Trophoblast cell (in vitro differentiated cells and primary cell): Measurements from ENCODE around the gene LGALS8.
A peak's percentile ranks its signal among the peaks of the same experiment; 100 is the strongest.

ENCODE experiments used
- DNase-seq, 2 donors: peaks; one replicate each; pipeline ENCODE4 v3.0.0-alpha.2; 2016
- H2AFZ ChIP-seq: 2 replicates; pipeline ENCODE4 v1.6.1; 2013; ENCODE audit warnings: low read length, moderate library complexity, mild to moderate bottlenecking; ENCODE audit not compliant: insufficient read depth, poor library complexity
- H2AK5ac ChIP-seq: 2 replicates; pipeline ENCODE4 v1.6.1; 2013; ENCODE audit warnings: mild to moderate bottlenecking, low read length
- H2BK120ac ChIP-seq: 2 replicates; pipeline ENCODE4 v1.6.1; 2013; ENCODE audit warnings: low read length, mild to moderate bottlenecking, moderate library complexity; ENCODE audit not compliant: insufficient read depth, poor library complexity
- H2BK12ac ChIP-seq: 2 replicates; pipeline ENCODE4 v1.6.1; 2013; ENCODE audit warnings: mild to moderate bottlenecking, low read length, moderate library complexity
- H2BK5ac ChIP-seq: 2 replicates; pipeline ENCODE4 v1.6.1; 2013; ENCODE audit warnings: low read length, low read depth, moderate library complexity, mild to moderate bottlenecking; ENCODE audit not compliant: poor library complexity
- H3K14ac ChIP-seq: 2 replicates; pipeline ENCODE4 v1.6.1; 2013; ENCODE audit warnings: mild to moderate bottlenecking, low read length
- H3K18ac ChIP-seq: 2 replicates; pipeline ENCODE4 v1.6.1; 2013; ENCODE audit warnings: mild to moderate bottlenecking, low read length
- H3K23ac ChIP-seq: 2 replicates; pipeline ENCODE4 v1.6.1; 2013; ENCODE audit warnings: low read length
- H3K27ac ChIP-seq: 2 replicates; pipeline ENCODE4 v1.5.1; 2013; ENCODE audit warnings: low read depth, mild to moderate bottlenecking, inconsistent platforms, low read length, moderate library complexity
- H3K27me3 ChIP-seq: 2 replicates; pipeline ENCODE4 v1.6.1; 2013; ENCODE audit warnings: inconsistent platforms, mild to moderate bottlenecking, low read length, moderate library complexity; ENCODE audit not compliant: insufficient read depth
- H3K36me3 ChIP-seq, 2 experiments: 1 replicate in 1 of 2; 2 replicates in 1 of 2; pipeline ENCODE4 v1.6.1; 2013; ENCODE audit warnings: low read length in 2 of 2, mild to moderate bottlenecking in 2 of 2, moderate library complexity in 1 of 2; ENCODE audit not compliant: insufficient read depth in 2 of 2, control insufficient read depth in 1 of 2
- H3K4ac ChIP-seq: 2 replicates; pipeline ENCODE4 v1.6.1; 2013; ENCODE audit warnings: low read depth, mild to moderate bottlenecking, low read length, moderate library complexity
- H3K4me1 ChIP-seq, 2 experiments: 1 replicate in 1 of 2; 2 replicates in 1 of 2; pipeline ENCODE4 v1.6.1; 2013; ENCODE audit warnings: low read length in 2 of 2, mild to moderate bottlenecking in 2 of 2, moderate library complexity in 1 of 2; ENCODE audit not compliant: insufficient read depth in 2 of 2, control insufficient read depth in 1 of 2
- H3K4me2 ChIP-seq: 2 replicates; pipeline ENCODE4 v1.6.1; 2013; ENCODE audit warnings: inconsistent platforms, mild to moderate bottlenecking, low read length, moderate library complexity
- H3K4me3 ChIP-seq: 2 replicates; pipeline ENCODE4 v1.5.1; 2013; ENCODE audit warnings: mild to moderate bottlenecking, low read depth, low read length, inconsistent platforms
- H3K79me1 ChIP-seq: one replicate; pipeline ENCODE4 v1.6.1; 2013; ENCODE audit warnings: low read length
- H3K79me2 ChIP-seq: 2 replicates; pipeline ENCODE4 v1.6.1; 2013; ENCODE audit warnings: low read length, mild to moderate bottlenecking; ENCODE audit not compliant: control insufficient read depth, insufficient read depth, poor library complexity
- H3K9ac ChIP-seq: 2 replicates; pipeline ENCODE4 v1.6.1; 2013; ENCODE audit warnings: mild to moderate bottlenecking, low read length
- H3K9me3 ChIP-seq: 2 replicates; pipeline ENCODE4 v1.6.1; 2013; ENCODE audit warnings: low read depth, mild to moderate bottlenecking, control low read depth, inconsistent platforms, low read length; ENCODE audit not compliant: insufficient read depth
- H4K12ac ChIP-seq: 2 replicates; pipeline ENCODE4 v1.6.1; 2013; ENCODE audit warnings: low read depth, mild to moderate bottlenecking, low read length, moderate library complexity
- H4K8ac ChIP-seq: 2 replicates; pipeline ENCODE4 v1.6.1; 2013; ENCODE audit warnings: low read depth, mild to moderate bottlenecking, low read length, moderate library complexity
- H4K91ac ChIP-seq: one replicate; pipeline ENCODE4 v1.6.1; 2013; ENCODE audit warnings: low read depth, mild to moderate bottlenecking, low read length, moderate library complexity
- WGBS: extraction: QIAGEN DNeasy Blood & Tissue Kit; methylation state at CpG from one replicate; pipeline ENCODE4 v1.1.7; 2013; ENCODE audit warnings: missing lambda C conversion rate; ENCODE audit not compliant: insufficient read length, insufficient coverage; ENCODE audit errors: extremely low coverage; 5-methylcytosine and 5-hydroxymethylcytosine counted together

LGALS8 gene

DNA sequence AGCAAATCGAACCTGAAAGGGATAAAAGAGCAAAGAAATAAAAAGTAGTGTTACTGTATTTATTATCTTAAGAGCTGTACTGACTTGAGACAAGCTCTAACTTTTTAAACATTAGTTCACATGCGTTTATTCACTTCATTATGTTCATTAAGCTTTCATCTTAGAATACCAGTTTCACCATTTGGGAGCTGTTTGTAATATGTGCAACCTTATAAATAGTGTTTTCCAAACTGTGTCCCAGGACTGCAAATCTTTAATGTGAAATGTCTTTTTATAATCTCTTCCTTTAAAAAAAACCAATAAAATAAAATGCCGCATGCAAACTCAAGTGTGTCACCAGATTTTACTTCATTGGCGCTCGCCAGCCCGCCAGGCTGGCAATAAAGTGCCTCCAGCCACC lies 28.3 kb downstream of the LGALS8 start:
- Histone ChIP-seq H3K4me1 (no peaks in the 10 kb centered on the region), H2BK120ac (no peak overlapping the region), H4K91ac (no peak overlapping the region), H3K9ac (no peak overlapping the region), H3K4me2 (no peak overlapping the region), H3K36me3 (peaks cover 24 to 57% of the 10 kb centered on the region in 2 experiments), H3K27ac (no peak overlapping the region), H4K8ac (no peak overlapping the region), H2BK12ac (no peak overlapping the region), H2BK5ac (no peak overlapping the region), H2AK5ac (no peak overlapping the region), H4K12ac (no peak overlapping the region), H3K14ac (no peak overlapping the region), H3K79me1 (no peaks in the 10 kb centered on the region), H3K18ac (no peak overlapping the region), H3K79me2 (no peaks in the 10 kb centered on the region), H3K4ac (no peak overlapping the region), H3K4me3 (no peak overlapping the region), H3K27me3 (no peaks in the 10 kb centered on the region), H3K9me3 (no peaks in the 10 kb centered on the region), H2AFZ (no peak overlapping the region), H3K23ac (no peak overlapping the region)
- DNase-seq, result no peak
- WGBS, result no CpG with 5 or more reads among the region's 6 CpGs

GRCh38 chr1:236552901-236553300 lies 29.1 kb downstream of the LGALS8 start:
- Histone ChIP-seq H3K9me3 (no peaks in the 10 kb centered on the region), H3K18ac (no peak overlapping the region), H3K79me2 (no peaks in the 10 kb centered on the region), H2BK12ac (no peak overlapping the region), H2AK5ac (no peak overlapping the region), H4K12ac (no peak overlapping the region), H2AFZ (no peak overlapping the region), H2BK5ac (no peak overlapping the region), H3K27ac (no peak overlapping the region), H3K4me3 (no peak overlapping the region), H3K79me1 (no peaks in the 10 kb centered on the region), H3K36me3 (peaks cover 23 to 54% of the 10 kb centered on the region in 2 experiments), H3K14ac (no peak overlapping the region), H3K4me1 (no peaks in the 10 kb centered on the region), H3K23ac (no peak overlapping the region), H3K27me3 (no peaks in the 10 kb centered on the region), H3K4ac (no peak overlapping the region), H3K4me2 (no peak overlapping the region), H3K9ac (no peak overlapping the region), H4K8ac (no peak overlapping the region), H2BK120ac (no peak overlapping the region), H4K91ac (no peak overlapping the region)
- WGBS, result no CpG with 5 or more reads among the region's 1 CpG
- DNase-seq, result no peak

DNA sequence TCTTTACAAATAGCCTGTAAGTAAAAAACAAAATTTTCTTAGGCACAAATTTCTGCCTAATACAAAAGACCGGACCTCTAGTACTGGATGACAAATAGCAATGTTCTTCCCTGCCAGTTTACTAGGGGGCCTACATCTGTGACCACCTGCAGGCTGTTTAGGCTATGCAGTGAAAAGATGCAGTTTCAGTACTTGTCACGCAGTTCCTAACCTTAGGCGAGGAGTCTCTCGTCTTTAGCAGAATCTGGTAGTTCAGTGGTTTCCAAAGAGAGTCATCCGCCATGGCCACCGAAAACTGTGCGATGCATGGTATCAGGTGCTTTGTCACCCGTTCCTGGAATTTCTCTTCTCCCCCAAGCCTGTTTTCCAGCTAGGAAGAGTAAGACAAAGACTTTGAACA lies 29.6 kb downstream of the LGALS8 start:
- Histone ChIP-seq H3K9me3 (no peaks in the 10 kb centered on the region), H2BK120ac (no peak overlapping the region), H2AFZ (no peak overlapping the region), H3K79me1 (no peaks in the 10 kb centered on the region), H3K4me2 (no peak overlapping the region), H4K8ac (no peak overlapping the region), H2BK12ac (no peak overlapping the region), H3K4me1 (peaks cover 0 to 4% of the 10 kb centered on the region in 2 experiments), H3K9ac (no peak overlapping the region), H4K91ac (no peak overlapping the region), H3K4ac (no peak overlapping the region), H3K18ac (no peak overlapping the region), H3K14ac (no peak overlapping the region), H3K79me2 (no peaks in the 10 kb centered on the region), H2BK5ac (no peak overlapping the region), H4K12ac (no peak overlapping the region), H3K27me3 (no peaks in the 10 kb centered on the region), H2AK5ac (no peak overlapping the region), H3K36me3 (peaks cover 23 to 54% of the 10 kb centered on the region in 2 experiments), H3K23ac (no peak overlapping the region), H3K27ac (no peak overlapping the region), H3K4me3 (no peak overlapping the region)
- WGBS, result no CpG with 5 or more reads among the region's 8 CpGs
- DNase-seq, result no peak

GRCh38 chr1:236556606-236557005 lies 32.8 kb downstream of the LGALS8 start:
- Histone ChIP-seq H3K27ac (no peak overlapping the region), H3K23ac (no peak overlapping the region), H2BK5ac (no peak overlapping the region), H3K9ac (no peak overlapping the region), H2BK120ac (no peak overlapping the region), H2AK5ac (no peak overlapping the region), H3K4me1 (peaks cover 2 to 5% of the 10 kb centered on the region in 2 experiments), H3K36me3 (peaks cover 25 to 43% of the 10 kb centered on the region in 2 experiments), H4K8ac (no peak overlapping the region), H4K12ac (no peak overlapping the region), H3K4me2 (no peak overlapping the region), H3K79me1 (no peaks in the 10 kb centered on the region), H3K27me3 (no peaks in the 10 kb centered on the region), H3K18ac (no peak overlapping the region), H2AFZ (no peak overlapping the region), H3K4ac (no peak overlapping the region), H4K91ac (no peak overlapping the region), H2BK12ac (no peak overlapping the region), H3K4me3 (no peak overlapping the region), H3K79me2 (no peaks in the 10 kb centered on the region), H3K14ac (no peak overlapping the region), H3K9me3 (no peaks in the 10 kb centered on the region)
- WGBS, result no CpG with 5 or more reads among the region's 7 CpGs
- peak in 1 of 2 donors; percentile 53 for DNase-seq
